Activated T-cell treated with anti-CD3 and anti-CD28 coated beads for 1 hour (primary cell): ENCODE results near the gene SEC22A.

Experiments used
- DNase-seq: peaks from one replicate; pipeline ENCODE4 v3.0.0-alpha.2; 2020; ENCODE audit warnings: low read depth

SEC22A gene

DNA sequence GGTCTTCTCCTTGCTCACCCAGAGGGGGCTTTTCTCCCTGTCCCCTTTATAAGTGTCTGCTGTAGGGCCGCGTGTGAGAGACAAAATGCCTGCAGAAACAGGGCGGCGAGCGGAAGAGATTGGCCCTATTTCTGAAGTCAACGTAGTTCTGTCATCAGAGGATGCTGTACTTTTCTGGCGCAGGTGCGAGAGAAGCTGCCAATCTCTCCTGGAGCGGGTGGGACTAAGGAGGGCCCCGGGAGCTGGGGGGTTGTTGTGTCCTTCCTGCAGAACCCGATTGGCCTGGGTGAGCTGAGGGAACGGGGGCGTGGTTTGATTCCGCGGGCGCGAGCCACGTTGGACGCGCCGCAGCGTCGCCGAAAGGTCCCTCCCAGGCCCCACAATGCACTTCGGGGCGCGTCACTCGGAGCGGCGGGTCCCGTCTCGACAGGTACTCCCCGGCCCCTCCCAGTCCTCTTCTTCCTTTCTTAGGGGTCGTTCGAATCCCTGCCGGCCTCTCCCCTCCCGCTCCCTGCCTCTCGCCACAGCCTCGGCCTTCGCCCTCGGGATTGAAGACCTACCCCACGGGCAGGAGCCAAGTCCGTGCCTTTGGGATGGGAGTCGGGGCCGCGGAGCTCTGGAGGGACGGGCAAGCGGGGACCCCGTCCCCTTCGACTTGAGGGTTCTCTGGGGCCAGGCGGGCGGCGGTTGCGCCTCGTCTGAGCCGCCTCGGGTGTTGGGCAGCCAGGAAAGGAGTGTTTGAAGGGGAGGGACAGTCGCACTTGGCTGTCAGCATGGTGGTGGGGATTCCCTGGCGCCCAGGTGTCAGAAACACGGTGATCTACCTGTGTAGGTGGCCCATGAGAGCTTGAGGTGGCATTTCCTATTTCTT lies at the start of gene SEC22A:
TSS of gene SEC22A (plus strand) at position 387 of the 871 bp plus-strand sequence. CDS start 7,275 bp downstream, outside the sequence.
- peak; percentile 93 for DNase-seq

DNA sequence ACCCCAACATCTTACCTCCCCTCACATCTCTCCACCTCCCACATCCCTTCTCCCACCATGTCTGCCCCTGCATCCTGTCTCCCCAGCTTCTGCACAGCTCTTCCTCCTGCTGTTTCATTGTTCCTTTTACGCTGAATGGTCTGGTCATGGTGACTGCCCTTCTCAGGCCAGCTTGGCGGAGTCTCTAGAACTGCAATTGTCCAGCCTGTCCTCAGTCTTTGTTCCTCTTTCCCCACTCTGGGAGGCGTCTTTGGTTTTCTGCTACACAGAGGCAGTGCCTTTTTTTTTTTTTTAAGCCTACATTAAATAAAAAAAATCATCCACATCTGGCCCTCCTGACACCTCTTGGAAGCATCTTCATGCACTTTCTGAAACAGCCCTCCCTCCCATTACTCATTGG lies 49.1 kb upstream of the SEC22A start:
- DNase-seq, result no peak

- DNase-seq, result no peak
Measured at GRCh38 chr3:123153125-123154019, 48.4 kb upstream of the SEC22A start.

DNA sequence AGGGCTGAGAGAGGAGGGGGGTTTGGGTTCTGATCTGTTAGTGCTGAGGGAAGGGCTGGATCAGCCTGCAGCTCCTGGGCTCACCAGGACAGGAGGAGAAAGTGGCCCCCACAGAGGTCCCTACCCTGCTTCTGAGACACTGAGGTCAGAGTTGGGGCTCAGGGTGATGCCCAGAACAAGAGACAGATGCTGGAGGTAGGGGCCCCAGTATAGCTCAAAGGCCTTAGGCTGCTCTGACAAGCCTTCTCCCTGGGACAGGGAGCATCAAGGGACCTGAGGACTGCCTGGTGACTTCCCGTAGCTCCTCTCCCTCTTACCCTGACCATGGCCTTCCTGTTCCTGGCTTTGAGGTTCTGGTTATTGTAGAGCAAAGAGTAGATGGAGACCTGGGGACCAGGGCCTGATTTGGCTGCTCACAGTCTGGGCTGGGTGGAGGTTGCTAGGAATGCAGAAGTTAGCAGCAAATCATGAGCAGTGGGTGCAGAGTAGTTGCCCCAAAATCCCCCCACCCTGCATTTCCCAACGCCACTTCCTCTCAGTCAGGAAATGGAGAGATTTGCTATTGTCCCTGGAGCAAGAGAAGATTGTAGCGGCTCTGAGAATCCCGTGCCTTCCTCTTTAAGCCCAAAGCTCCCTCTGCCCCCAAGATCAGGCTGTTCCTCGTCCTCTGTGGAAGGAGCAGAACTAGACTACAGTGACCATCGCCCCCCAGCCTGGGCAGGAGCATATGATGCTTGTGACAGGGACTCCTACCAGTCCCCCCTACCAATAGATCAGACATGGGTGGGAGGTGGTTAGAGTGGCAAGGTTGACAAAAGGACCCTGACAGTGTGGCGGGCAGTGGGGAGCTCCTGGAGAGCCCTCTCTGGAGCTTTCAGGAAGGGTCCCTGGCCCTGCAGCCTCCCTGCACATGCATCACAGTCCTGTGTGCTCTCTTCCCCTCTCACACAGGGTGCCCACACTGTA lies 47.4 kb upstream of the SEC22A start:
- no peak for DNase-seq

- DNase-seq, result no peak
Measured at GRCh38 chr3:123155471-123156011, 46.2 kb upstream of the SEC22A start.

GRCh38 chr3:123156276-123156995 lies 45.3 kb upstream of the SEC22A start:
- DNase-seq, result no peak

- DNase-seq, result no peak
Measured at GRCh38 chr3:123157209-123157597, 44.5 kb upstream of the SEC22A start.

GRCh38 chr3:123157598-123158287 lies 44.0 kb upstream of the SEC22A start:
- DNase-seq, result no peak

- no peak for DNase-seq
Measured at GRCh38 chr3:123158330-123158729, 43.4 kb upstream of the SEC22A start.

DNA sequence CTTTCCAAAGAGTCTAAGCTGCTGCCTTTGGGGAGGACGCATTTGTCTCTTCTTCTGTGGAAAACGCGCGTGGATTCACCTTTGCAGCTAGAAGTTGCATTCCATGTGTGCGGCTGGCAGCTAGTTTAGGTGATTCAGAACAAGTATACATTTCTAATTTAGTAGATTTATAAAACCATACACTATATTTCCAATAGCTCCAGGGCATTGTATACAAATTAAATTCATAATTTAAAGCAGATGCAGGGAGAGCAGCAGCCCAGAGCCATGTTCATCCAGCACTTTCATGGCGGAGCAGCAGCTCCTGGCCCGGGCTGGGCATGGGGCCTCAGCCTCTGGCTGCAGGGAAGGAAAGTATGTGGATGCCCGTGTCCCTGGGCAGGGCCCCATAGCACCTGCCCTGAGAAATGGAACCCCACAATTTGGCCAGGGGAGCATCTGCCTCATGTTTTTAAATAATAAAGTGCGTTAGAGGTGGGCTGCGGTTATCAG lies 42.8 kb upstream of the SEC22A start:
- no peak for DNase-seq

DNA sequence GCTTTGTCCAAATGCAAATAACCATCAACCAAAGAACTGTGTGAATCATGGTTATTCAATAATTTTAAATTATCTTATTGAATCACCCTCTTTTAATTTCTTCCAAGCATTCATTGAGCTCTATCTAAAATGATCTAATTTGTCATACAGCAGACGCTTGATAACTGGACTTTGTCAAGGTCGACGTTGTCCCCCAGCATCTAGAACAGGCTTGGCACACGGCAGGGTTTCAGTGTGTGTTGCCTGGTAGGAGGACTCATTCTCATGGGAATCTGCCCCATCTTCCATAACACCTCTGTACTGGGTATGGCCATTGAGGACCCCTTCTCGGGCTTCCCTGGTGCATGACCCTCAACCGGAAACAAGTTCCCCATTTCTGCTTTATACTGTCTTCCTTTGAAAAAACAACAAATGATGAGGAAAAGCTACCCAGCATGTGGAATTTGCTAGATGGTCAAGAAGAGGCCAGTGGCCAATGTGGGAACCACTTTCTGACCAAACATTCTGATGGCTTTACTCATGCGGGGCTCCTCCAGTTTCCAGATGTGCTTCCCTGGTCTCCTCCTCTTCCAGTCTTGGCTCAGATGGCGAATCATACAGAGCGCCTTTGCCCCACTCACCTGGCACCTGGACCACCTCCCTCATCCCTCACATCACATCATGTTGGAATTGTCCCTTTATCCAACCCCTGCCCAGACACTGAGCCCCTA lies 41.7 kb upstream of the SEC22A start:
- DNase-seq, result no peak

DNA sequence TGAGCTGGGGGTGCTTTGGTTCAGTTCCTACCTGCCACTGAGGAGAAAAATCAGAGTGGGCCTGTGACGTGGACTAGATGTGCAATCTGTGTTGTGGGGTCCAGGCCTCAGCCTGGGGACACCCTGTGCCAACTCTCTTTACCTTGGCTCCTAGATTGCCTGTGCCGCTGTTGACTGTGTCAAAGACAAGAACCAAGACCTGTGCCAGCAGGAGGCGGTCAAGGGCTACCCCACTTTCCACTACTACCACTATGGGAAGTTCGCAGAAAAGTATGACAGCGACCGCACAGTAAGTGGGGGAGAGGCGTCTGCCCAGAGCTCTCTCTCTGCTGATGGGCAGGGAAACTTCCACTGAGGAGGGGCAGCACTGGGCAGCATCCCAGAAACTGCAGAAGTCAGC lies 40.6 kb upstream of the SEC22A start:
- no peak for DNase-seq

DNA sequence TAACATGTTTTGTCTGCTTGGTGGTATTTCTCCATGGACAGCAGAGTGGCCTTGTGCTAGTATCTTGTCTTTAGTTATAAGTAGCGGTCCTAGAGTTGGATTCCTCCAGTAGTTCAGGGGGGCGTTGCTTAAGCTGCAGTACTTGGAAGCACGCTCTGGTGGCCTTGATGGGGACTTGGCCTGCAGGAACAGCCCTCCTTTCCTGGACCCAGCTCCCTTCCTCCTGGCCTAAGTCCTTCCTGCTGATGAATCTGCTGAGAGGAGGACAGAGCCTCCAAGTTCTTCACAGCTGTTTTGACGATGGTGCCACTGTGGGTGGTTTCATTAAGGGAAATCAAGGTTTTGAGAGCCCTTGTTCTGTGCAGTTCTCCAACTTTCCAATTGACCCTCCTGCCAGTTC lies 38.6 kb upstream of the SEC22A start:
- no peak for DNase-seq

- DNase-seq, result no peak
Measured at GRCh38 chr3:123165163-123165562, 36.6 kb upstream of the SEC22A start.

- DNase-seq, result no peak
Measured at GRCh38 chr3:123167686-123168085, 34.1 kb upstream of the SEC22A start.

GRCh38 chr3:123168122-123168521 lies 33.6 kb upstream of the SEC22A start:
- DNase-seq, result no peak

- no peak for DNase-seq
Measured at GRCh38 chr3:123168605-123169004, 33.1 kb upstream of the SEC22A start.

DNA sequence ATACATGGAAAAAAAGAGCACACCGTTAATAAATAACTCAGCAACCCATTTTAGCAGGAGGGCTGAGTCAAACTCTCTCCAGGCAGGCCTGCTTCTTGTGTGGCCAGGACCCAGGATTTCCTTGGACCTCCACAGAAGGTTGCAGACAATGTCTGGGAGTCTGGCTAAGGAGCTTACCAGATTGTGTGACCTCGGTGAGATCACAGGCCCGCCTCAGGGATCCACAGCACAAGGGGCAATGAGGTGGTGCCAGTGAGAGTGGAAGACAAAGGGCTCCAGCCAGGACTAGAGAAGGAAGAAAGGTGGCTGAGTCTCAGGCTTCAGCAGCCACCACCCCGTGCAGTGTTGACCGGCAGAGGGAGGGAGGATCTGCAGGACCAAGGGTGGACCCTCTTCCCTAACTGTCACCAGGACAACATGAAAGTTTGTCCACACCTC lies 32.2 kb upstream of the SEC22A start:
- DNase-seq, result no peak

DNA sequence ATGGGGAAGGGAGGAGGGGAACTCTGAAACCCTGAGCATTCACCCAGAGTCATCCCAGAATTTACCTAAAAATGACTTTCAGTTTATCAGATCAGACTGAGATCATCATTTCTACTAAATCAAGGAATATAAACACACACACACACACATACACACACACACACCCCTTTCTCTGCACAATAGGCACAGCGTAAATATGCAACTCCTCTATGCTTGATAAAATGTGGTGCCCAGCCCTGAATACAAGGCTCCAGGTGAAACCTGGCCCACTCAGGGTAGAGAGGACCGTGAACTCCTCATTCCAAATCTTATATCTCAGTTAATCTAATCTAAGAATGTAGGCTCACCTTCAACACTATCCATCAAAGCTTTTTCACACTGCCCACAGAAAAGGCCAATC lies 31.8 kb upstream of the SEC22A start:
- no peak for DNase-seq
